Osteoblast (primary cell): ENCODE data around the gene DISC1. TPM values are rescaled to one million over a fixed set of nuclear protein-coding genes. Genes with fewer than 3 reads are reported as not detected.

Experiments
- DNase-seq: peaks from one replicate; pipeline ENCODE4 v3.0.0; 2011; ENCODE audit warnings: low spot score, mixed read lengths; ENCODE audit not compliant: insufficient read length; ENCODE audit errors: missing footprints
- H2AFZ ChIP-seq: 2 replicates; pipeline ENCODE4 v1.6.0; 2011; ENCODE audit warnings: mild to moderate bottlenecking, low read length
- H3K27ac ChIP-seq: 2 replicates; pipeline ENCODE4 v1.5.1; 2011; ENCODE audit warnings: mild to moderate bottlenecking, low read depth, low read length, moderate library complexity
- H3K27me3 ChIP-seq: 2 replicates; pipeline ENCODE4 v1.6.0; 2012; ENCODE audit warnings: mild to moderate bottlenecking, control low read depth, inconsistent platforms, low read length, moderate library complexity; ENCODE audit not compliant: insufficient read depth
- H3K36me3 ChIP-seq: 2 replicates; pipeline ENCODE4 v1.5.1; 2011; ENCODE audit warnings: mild to moderate bottlenecking, low read length, control low read depth, moderate library complexity; ENCODE audit not compliant: insufficient read depth
- H3K4me1 ChIP-seq: 2 replicates; pipeline ENCODE4 v1.5.1; 2011; ENCODE audit warnings: mild to moderate bottlenecking, low read length, control low read depth, moderate library complexity; ENCODE audit not compliant: insufficient read depth
- H3K4me2 ChIP-seq: 2 replicates; pipeline ENCODE4 v1.6.0; 2011; ENCODE audit warnings: mild to moderate bottlenecking, low read length; ENCODE audit not compliant: insufficient read depth
- H3K4me3 ChIP-seq: fragments of 200-600 bp; sonication (generic); 3 replicates; pipeline ENCODE4 v1.5.1; 2012; ENCODE audit warnings: mild to moderate bottlenecking, low read length, inconsistent platforms; ENCODE audit not compliant: insufficient read depth
- H3K79me2 ChIP-seq: 2 replicates; pipeline ENCODE4 v1.6.0; 2012; ENCODE audit warnings: mild to moderate bottlenecking, low read length, control low read depth, inconsistent platforms; ENCODE audit not compliant: insufficient read depth
- H3K9me3 ChIP-seq: 2 replicates; pipeline ENCODE4 v1.5.1; 2011; ENCODE audit warnings: low read depth, low read length, control low read depth
- H4K20me1 ChIP-seq: 2 replicates; pipeline ENCODE4 v1.6.0; 2012; ENCODE audit warnings: mild to moderate bottlenecking, low read length, control low read depth; ENCODE audit not compliant: insufficient read depth
- CTCF ChIP-seq: IDR thresholded peaks from 2 replicates; pipeline ENCODE4 v1.5.1; 2011; ENCODE audit warnings: mild to moderate bottlenecking, low read depth, low read length, moderate library complexity; ENCODE audit errors: extremely low read depth
- total RNA-seq: library from RNA; depleted of rRNA; stranded (reverse); fragments of >200 nt; gene quantifications from 2 replicates; pipeline ENCODE4 v1.2.3, GENCODE V29; 2012

Gene DISC1
- total RNA-seq, 1 donor = 11.9 TPM

- Histone ChIP-seq H3K4me2 (no peak overlapping the region), H3K9me3 (no peaks in the 10 kb centered on the region), H3K27me3 (no peaks in the 10 kb centered on the region), H3K79me2 (no peaks in the 10 kb centered on the region), H3K36me3 (no peaks in the 10 kb centered on the region), H4K20me1 (no peaks in the 10 kb centered on the region), H3K4me1 (no peaks in the 10 kb centered on the region), H2AFZ (no peak overlapping the region), H3K4me3 (no peak overlapping the region), H3K27ac (no peak overlapping the region)
- no peak for DNase-seq
- TF ChIP-seq CTCF = no peak
Measured at GRCh38 chr1:231683439-231684165, 57.0 kb downstream of the DISC1 start.

DNA sequence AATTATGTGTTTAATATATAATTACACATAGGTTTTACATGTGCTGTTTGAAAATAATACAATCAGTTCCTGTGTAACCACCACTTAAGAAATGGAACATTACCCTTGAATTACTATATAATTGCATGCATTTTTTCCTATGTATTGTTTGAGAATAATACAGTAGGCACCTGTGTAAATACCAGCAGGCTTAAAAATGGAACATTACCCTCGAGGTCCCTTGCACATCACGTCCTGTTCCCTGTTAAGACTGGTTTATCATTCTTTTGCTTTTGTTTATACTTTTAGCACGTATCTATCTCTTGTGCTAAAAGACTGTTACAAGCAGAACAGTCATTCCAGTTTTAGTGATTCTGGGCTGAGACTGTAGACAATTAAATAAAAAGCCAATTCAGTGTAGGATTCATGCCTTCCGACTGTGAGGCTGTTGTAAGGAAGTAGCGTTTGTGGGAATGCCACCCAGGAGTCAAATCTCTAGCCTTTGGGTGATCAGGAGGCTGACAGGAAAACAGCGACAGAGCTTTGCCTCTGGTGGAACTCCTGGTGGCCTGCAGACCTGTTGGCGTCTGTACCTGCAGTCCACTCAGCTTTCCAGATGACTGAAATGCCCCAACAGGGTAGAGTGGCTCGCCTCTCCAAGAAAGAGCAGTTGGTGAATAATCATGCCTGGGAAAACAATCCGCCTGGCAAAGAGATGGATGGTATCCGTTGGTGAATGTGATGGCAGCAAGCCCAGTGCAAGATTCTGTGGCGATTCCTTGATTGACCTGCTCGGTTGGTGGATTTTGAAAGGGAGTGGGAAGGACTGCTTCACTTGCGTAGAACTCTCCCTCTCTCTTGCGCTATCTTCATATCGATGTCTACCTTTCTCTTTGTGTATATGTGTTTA, 58.0 kb downstream of the DISC1 start:
- Histone ChIP-seq H2AFZ (no peak overlapping the region), H3K27me3 (no peaks in the 10 kb centered on the region), H3K4me2 (no peak overlapping the region), H3K4me3 (no peak overlapping the region), H3K4me1 (no peaks in the 10 kb centered on the region), H4K20me1 (no peaks in the 10 kb centered on the region), H3K79me2 (no peaks in the 10 kb centered on the region), H3K27ac (no peak overlapping the region), H3K9me3 (no peaks in the 10 kb centered on the region), H3K36me3 (no peaks in the 10 kb centered on the region)
- TF ChIP-seq CTCF = no peak
- no peak for DNase-seq

GRCh38 chr1:231686384-231686783, 59.8 kb downstream of the DISC1 start:
- Histone ChIP-seq H3K27me3 (no peaks in the 10 kb centered on the region), H2AFZ (no peak overlapping the region), H3K79me2 (no peaks in the 10 kb centered on the region), H3K4me3 (no peak overlapping the region), H4K20me1 (no peaks in the 10 kb centered on the region), H3K9me3 (no peaks in the 10 kb centered on the region), H3K27ac (no peak overlapping the region), H3K36me3 (no peaks in the 10 kb centered on the region), H3K4me2 (no peak overlapping the region), H3K4me1 (no peaks in the 10 kb centered on the region)
- TF ChIP-seq CTCF = no peak
- DNase-seq = no peak

DNA sequence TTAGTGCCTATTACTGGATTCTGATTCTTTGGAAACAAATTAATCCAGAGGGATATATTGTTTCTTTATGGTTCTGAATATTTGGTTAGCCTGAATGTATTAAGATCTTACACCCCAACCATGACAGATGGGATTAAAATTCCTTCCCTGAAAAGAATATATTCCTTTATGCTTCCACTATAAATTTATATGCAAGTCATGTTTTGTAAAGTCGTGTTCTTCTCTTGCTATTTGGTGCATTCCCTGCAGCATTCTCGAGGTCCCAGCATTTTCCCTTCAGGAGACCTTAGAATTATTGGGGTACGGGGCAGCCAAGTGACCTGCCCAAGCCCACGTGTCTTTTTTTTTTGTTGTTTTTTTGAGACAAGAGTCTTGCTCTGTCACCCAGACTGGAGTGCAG, 62.4 kb downstream of the DISC1 start:
- H4K20me1 ChIP-seq = no peaks in the 10 kb centered on the region
- H2AFZ ChIP-seq = no peak overlapping the region
- H3K27ac ChIP-seq = no peak overlapping the region
- no peak overlapping the region for H3K4me2 ChIP-seq
- H3K4me3 ChIP-seq = no peak overlapping the region
- TF ChIP-seq CTCF = no peak
- H3K79me2 ChIP-seq = no peaks in the 10 kb centered on the region
- no peaks in the 10 kb centered on the region for H3K36me3 ChIP-seq
- no peaks in the 10 kb centered on the region for H3K4me1 ChIP-seq
- DNase-seq = no peak
- no peaks in the 10 kb centered on the region for H3K9me3 ChIP-seq
- H3K27me3 ChIP-seq = no peaks in the 10 kb centered on the region
